ENCODE data around the gene MCM9. TPM values are rescaled to one million over a fixed set of nuclear protein-coding genes. Genes with fewer than 3 reads are reported as not detected.

MCM9 gene
- total and polyA plus RNA-seq, 3 donors from 2014 or later, result 14.0 to 25.1 (median 19.2) TPM

- intact Hi-C loops (cut with DNase I; ENCODE audit: low total_unique reads), result no loop called here
- TF ChIP-seq CTCF (IDR thresholded peaks at IDR 0.05) (no peak), POLR2A (IDR thresholded peaks at IDR 0.05) (no peak)
- Histone ChIP-seq H3K4me1 (peaks cover 31% of the 10 kb centered on the region), H3K36me3 (ENCODE audit: low read depth, missing control alignments) (no peaks in the 10 kb centered on the region), H3K27ac (peak overlapping the region; percentile 37 to 41), H3K9me3 (no peaks in the 10 kb centered on the region), H3K27me3 (no peaks in the 10 kb centered on the region), H3K4me3 (no peak overlapping the region)
- WGBS, 2 donors, result 62 to 64% methylated on average over 3 of the region's 3 CpGs
- no peak for DNase-seq
These were observed 149.4 kb downstream of the MCM9 start for GRCh38 chr6:118785601-118786000.

GRCh38 chr6:118784641-118785164 is 150.3 kb downstream of the MCM9 start:
- Histone ChIP-seq H3K4me1 (peaks cover 31% of the 10 kb centered on the region), H3K4me3 (no peak overlapping the region), H3K27ac (peak overlapping the region; percentile 37 to 41), H3K9me3 (no peaks in the 10 kb centered on the region), H3K36me3 (ENCODE audit: low read depth, missing control alignments) (no peaks in the 10 kb centered on the region), H3K27me3 (no peaks in the 10 kb centered on the region)
- WGBS, 2 donors, result 15 to 33% methylated on average over 4 to 5 of the region's 5 CpGs
- intact Hi-C loops (cut with DNase I; ENCODE audit: low total_unique reads), result no loop called here
- TF ChIP-seq POLR2A (IDR thresholded peaks at IDR 0.05) (no peak), CTCF (IDR thresholded peaks at IDR 0.05) (no peak)
- peak; percentile 94 for DNase-seq

- no peaks in the 10 kb centered on the region for H3K27me3 ChIP-seq
- no peak overlapping the region for H3K27ac ChIP-seq
- no peaks in the 10 kb centered on the region for H3K9me3 ChIP-seq
- 45 to 69% methylated on average over 5 of the region's 5 CpGs for WGBS, 2 donors
- no peaks in the 10 kb centered on the region for H3K36me3 ChIP-seq (ENCODE audit: low read depth, missing control alignments)
- TF ChIP-seq POLR2A (IDR thresholded peaks at IDR 0.05) (no peak), CTCF (IDR thresholded peaks at IDR 0.05) (no peak)
- H3K4me3 ChIP-seq, result no peak overlapping the region
- DNase-seq, result no peak
- intact Hi-C loops (cut with DNase I; ENCODE audit: low total_unique reads), result no loop called here
- H3K4me1 ChIP-seq, result peaks cover 31% of the 10 kb centered on the region
These were observed 150.9 kb downstream of the MCM9 start for GRCh38 chr6:118783931-118784550.

GRCh38 chr6:118782651-118783050 is 152.3 kb downstream of the MCM9 start:
- 61 to 65% methylated on average over 3 of the region's 3 CpGs for WGBS, 2 donors
- Histone ChIP-seq H3K36me3 (ENCODE audit: low read depth, missing control alignments) (no peaks in the 10 kb centered on the region), H3K27me3 (no peaks in the 10 kb centered on the region), H3K4me3 (no peak overlapping the region), H3K4me1 (peaks cover 31% of the 10 kb centered on the region), H3K9me3 (no peaks in the 10 kb centered on the region), H3K27ac (no peak overlapping the region)
- intact Hi-C loops (cut with DNase I; ENCODE audit: low total_unique reads), result no loop called here
- DNase-seq, result no peak
- no peak for TF ChIP-seq POLR2A (IDR thresholded peaks at IDR 0.05)

GRCh38 chr6:118781897-118782296 is 153.1 kb downstream of the MCM9 start:
- Histone ChIP-seq H3K27me3 (no peaks in the 10 kb centered on the region), H3K9me3 (no peaks in the 10 kb centered on the region), H3K4me1 (peaks cover 34% of the 10 kb centered on the region), H3K4me3 (no peak overlapping the region), H3K36me3 (ENCODE audit: low read depth, missing control alignments) (no peaks in the 10 kb centered on the region), H3K27ac (no peak overlapping the region)
- TF ChIP-seq CTCF (IDR thresholded peaks at IDR 0.05) (no peak), POLR2A (IDR thresholded peaks at IDR 0.05) (no peak)
- 71 to 88% methylated on average over 2 of the region's 2 CpGs for WGBS, 2 donors
- no peak for DNase-seq
- intact Hi-C loops (cut with DNase I; ENCODE audit: low total_unique reads), result no loop called here
